Measurements from ENCODE around the gene NUBP2.
A peak's percentile ranks its signal among the peaks of the same experiment; 100 is the strongest.

NUBP2 gene, protein sequence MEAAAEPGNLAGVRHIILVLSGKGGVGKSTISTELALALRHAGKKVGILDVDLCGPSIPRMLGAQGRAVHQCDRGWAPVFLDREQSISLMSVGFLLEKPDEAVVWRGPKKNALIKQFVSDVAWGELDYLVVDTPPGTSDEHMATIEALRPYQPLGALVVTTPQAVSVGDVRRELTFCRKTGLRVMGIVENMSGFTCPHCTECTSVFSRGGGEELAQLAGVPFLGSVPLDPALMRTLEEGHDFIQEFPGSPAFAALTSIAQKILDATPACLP

GRCh38 chr16:1782408-1783264 is at the start of gene NUBP2, which contains the start of gene SPSB3:
Gene NUBP2 (plus strand): TSS chr16:1782960. CDS start chr16:1783021, 61 bp downstream.
Gene SPSB3 (minus strand): TSS chr16:1782571. CDS start chr16:1781483, 1,088 bp downstream.
- Histone ChIP-seq H3K4me1 (ENCODE audit: control insufficient read depth, insufficient read depth, low read length) (peaks cover 12% of the 10 kb centered on the region), H3K9ac (ENCODE audit: low read length) (peak within 1 kb of the TSS; percentile 62), H3K27me3 (ENCODE audit: control insufficient read depth, insufficient read depth, low read length) (no peaks in the 10 kb centered on the region), H3K4me3 (ENCODE audit: low read length) (peak within 1 kb of the TSS; percentile 93), H3K27ac (ENCODE audit: low read depth, low read length) (peak within 1 kb of the TSS; percentile 80), H3K36me3 (ENCODE audit: control insufficient read depth, insufficient read depth, low read length) (peaks cover 14% of the 10 kb centered on the region)

- no peaks in the 10 kb centered on the region for H3K27me3 ChIP-seq (ENCODE audit: control insufficient read depth, insufficient read depth, low read length)
- H3K36me3 ChIP-seq (ENCODE audit: control insufficient read depth, insufficient read depth, low read length) = peaks cover 18% of the 10 kb centered on the region
- no peak overlapping the region for H3K9ac ChIP-seq (ENCODE audit: low read length)
- H3K4me3 ChIP-seq (ENCODE audit: low read length) = no peak overlapping the region
- H3K4me1 ChIP-seq (ENCODE audit: control insufficient read depth, insufficient read depth, low read length) = no peaks in the 10 kb centered on the region
- no peak overlapping the region for H3K27ac ChIP-seq (ENCODE audit: low read depth, low read length)
These were observed 48.6 kb upstream of the NUBP2 start for GRCh38 chr16:1734123-1734522.

DNA sequence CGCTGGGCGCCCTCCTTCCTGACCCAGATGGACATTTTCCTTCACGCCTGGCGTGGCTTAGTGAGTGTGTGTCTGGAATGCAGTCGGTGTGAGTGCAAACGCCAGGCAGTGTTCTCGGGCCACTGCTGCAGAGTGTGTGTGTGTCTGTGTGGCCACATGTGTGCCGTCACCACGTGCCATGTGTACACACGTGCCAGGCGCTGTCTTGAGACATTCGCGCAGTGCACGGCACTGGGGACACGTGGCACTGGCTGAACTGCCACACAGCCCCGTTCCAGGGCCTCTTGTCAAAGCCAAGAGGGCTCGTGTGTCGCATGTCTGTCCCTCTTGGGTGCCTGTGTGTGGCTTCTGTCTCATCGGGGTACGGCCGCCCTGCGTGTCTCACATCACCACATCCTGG is 47.9 kb upstream of the NUBP2 start:
- H3K4me1 ChIP-seq (ENCODE audit: control insufficient read depth, insufficient read depth, low read length) = no peaks in the 10 kb centered on the region
- no peak overlapping the region for H3K27ac ChIP-seq (ENCODE audit: low read depth, low read length)
- peaks cover 17% of the 10 kb centered on the region for H3K36me3 ChIP-seq (ENCODE audit: control insufficient read depth, insufficient read depth, low read length)
- no peak overlapping the region for H3K9ac ChIP-seq (ENCODE audit: low read length)
- H3K27me3 ChIP-seq (ENCODE audit: control insufficient read depth, insufficient read depth, low read length) = no peaks in the 10 kb centered on the region
- no peak overlapping the region for H3K4me3 ChIP-seq (ENCODE audit: low read length)

DNA sequence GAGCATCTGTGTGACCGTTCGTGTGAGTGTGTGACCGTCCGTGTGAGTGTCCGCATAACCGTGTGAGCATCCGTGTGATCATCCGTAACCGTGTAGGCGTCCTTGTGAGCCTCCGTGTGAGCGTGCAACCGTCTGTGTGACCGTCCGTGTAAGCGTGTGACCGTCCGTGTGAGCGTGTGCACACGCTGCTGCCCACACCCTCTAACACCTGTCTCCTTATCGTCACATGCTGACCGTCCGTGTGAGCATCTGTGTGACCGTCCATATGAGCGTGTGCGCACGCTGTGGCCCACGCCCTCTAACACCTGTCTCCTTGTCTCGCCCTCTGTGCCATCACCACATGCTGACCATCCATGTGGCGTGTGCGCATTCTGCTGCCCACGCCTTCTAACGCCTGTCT is 42.5 kb upstream of the NUBP2 start:
- Histone ChIP-seq H3K27me3 (ENCODE audit: control insufficient read depth, insufficient read depth, low read length) (no peaks in the 10 kb centered on the region), H3K4me3 (ENCODE audit: low read length) (no peak overlapping the region), H3K27ac (ENCODE audit: low read depth, low read length) (no peak overlapping the region), H3K36me3 (ENCODE audit: control insufficient read depth, insufficient read depth, low read length) (peaks cover 17% of the 10 kb centered on the region), H3K9ac (ENCODE audit: low read length) (no peak overlapping the region), H3K4me1 (ENCODE audit: control insufficient read depth, insufficient read depth, low read length) (no peaks in the 10 kb centered on the region)

GRCh38 chr16:1740781-1741490 is 41.8 kb upstream of the NUBP2 start:
- Histone ChIP-seq H3K27ac (ENCODE audit: low read depth, low read length) (no peak overlapping the region), H3K9ac (ENCODE audit: low read length) (no peak overlapping the region), H3K4me1 (ENCODE audit: control insufficient read depth, insufficient read depth, low read length) (no peaks in the 10 kb centered on the region), H3K36me3 (ENCODE audit: control insufficient read depth, insufficient read depth, low read length) (peaks cover 17% of the 10 kb centered on the region), H3K27me3 (ENCODE audit: control insufficient read depth, insufficient read depth, low read length) (no peaks in the 10 kb centered on the region), H3K4me3 (ENCODE audit: low read length) (no peak overlapping the region)

GRCh38 chr16:1741553-1742165 is 41.1 kb upstream of the NUBP2 start:
- H3K27ac ChIP-seq (ENCODE audit: low read depth, low read length) = no peak overlapping the region
- H3K27me3 ChIP-seq (ENCODE audit: control insufficient read depth, insufficient read depth, low read length) = no peaks in the 10 kb centered on the region
- no peak overlapping the region for H3K9ac ChIP-seq (ENCODE audit: low read length)
- no peak overlapping the region for H3K4me3 ChIP-seq (ENCODE audit: low read length)
- no peaks in the 10 kb centered on the region for H3K4me1 ChIP-seq (ENCODE audit: control insufficient read depth, insufficient read depth, low read length)
- peaks cover 17% of the 10 kb centered on the region for H3K36me3 ChIP-seq (ENCODE audit: control insufficient read depth, insufficient read depth, low read length)

- Histone ChIP-seq H3K27me3 (ENCODE audit: control insufficient read depth, insufficient read depth, low read length) (no peaks in the 10 kb centered on the region), H3K4me1 (ENCODE audit: control insufficient read depth, insufficient read depth, low read length) (no peaks in the 10 kb centered on the region), H3K9ac (ENCODE audit: low read length) (no peak overlapping the region), H3K27ac (ENCODE audit: low read depth, low read length) (no peak overlapping the region), H3K36me3 (ENCODE audit: control insufficient read depth, insufficient read depth, low read length) (peaks cover 27% of the 10 kb centered on the region), H3K4me3 (ENCODE audit: low read length) (no peak overlapping the region)
These were observed 39.1 kb upstream of the NUBP2 start for GRCh38 chr16:1743376-1744337.

- peaks cover 35% of the 10 kb centered on the region for H3K36me3 ChIP-seq (ENCODE audit: control insufficient read depth, insufficient read depth, low read length)
- no peaks in the 10 kb centered on the region for H3K27me3 ChIP-seq (ENCODE audit: control insufficient read depth, insufficient read depth, low read length)
- H3K27ac ChIP-seq (ENCODE audit: low read depth, low read length) = no peak overlapping the region
- no peak overlapping the region for H3K9ac ChIP-seq (ENCODE audit: low read length)
- H3K4me3 ChIP-seq (ENCODE audit: low read length) = no peak overlapping the region
- no peaks in the 10 kb centered on the region for H3K4me1 ChIP-seq (ENCODE audit: control insufficient read depth, insufficient read depth, low read length)
These were observed 38.4 kb upstream of the NUBP2 start for GRCh38 chr16:1744338-1744840.

- Histone ChIP-seq H3K27ac (ENCODE audit: low read depth, low read length) (no peak overlapping the region), H3K27me3 (ENCODE audit: control insufficient read depth, insufficient read depth, low read length) (no peaks in the 10 kb centered on the region), H3K9ac (ENCODE audit: low read length) (no peak overlapping the region), H3K4me1 (ENCODE audit: control insufficient read depth, insufficient read depth, low read length) (no peaks in the 10 kb centered on the region), H3K36me3 (ENCODE audit: control insufficient read depth, insufficient read depth, low read length) (peaks cover 37% of the 10 kb centered on the region), H3K4me3 (ENCODE audit: low read length) (no peak overlapping the region)
These were observed 37.4 kb upstream of the NUBP2 start for GRCh38 chr16:1745181-1745899.

DNA sequence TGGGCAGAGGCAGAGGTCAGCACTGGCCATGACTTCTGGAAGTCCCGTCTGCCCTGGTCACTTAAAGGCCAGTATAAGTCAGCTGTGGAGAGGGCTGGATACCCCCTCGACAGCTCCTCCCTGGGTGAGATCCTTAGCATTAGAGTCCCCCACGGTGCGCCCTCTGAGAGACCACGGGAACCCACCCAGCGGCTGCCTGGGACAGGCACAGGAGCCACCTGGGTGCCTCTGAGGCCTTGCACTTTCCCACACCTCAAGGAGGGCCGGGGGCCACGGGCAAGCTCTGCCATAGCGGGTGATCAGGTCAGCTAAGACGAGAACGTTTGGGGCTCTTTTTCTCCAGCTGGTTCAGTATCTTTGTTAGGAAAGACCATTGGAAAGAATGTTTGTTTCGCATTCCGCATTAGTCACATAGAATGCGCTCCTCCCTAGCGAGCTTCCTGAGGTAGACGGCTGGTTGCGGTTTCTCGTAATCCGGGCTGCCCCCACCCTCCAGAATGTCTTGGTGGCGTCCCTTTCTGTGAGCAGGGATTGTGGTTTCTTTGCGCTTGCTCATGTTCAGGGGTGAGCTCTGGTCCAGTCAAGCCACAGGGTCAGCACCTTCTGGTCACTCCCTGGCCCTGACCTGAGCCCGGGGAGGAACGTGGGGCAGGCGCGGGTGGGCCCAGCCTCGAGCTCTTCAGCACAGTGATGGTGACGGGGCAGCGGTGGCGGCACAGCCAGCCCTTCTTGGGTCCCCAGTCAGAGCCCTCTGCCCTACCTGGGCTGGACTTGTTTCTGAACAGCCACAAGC is 36.7 kb upstream of the NUBP2 start:
- no peak overlapping the region for H3K9ac ChIP-seq (ENCODE audit: low read length)
- H3K4me1 ChIP-seq (ENCODE audit: control insufficient read depth, insufficient read depth, low read length) = no peaks in the 10 kb centered on the region
- H3K27me3 ChIP-seq (ENCODE audit: control insufficient read depth, insufficient read depth, low read length) = no peaks in the 10 kb centered on the region
- peaks cover 32% of the 10 kb centered on the region for H3K36me3 ChIP-seq (ENCODE audit: control insufficient read depth, insufficient read depth, low read length)
- no peak overlapping the region for H3K27ac ChIP-seq (ENCODE audit: low read depth, low read length)
- no peak overlapping the region for H3K4me3 ChIP-seq (ENCODE audit: low read length)
